ENCODE data around the gene PXMP4.

Gene PXMP4

GRCh38 chr20:33656010-33656782 lies 63.9 kb downstream of the PXMP4 start:
- no peak for TF ChIP-seq CTCF (IDR thresholded peaks at IDR 0.05; ENCODE audit: low read depth, low read length)
- H3K4me3 ChIP-seq (ENCODE audit: low read depth, low read length) = no peak overlapping the region

- no peak for TF ChIP-seq CTCF (IDR thresholded peaks at IDR 0.05; ENCODE audit: low read depth, low read length)
- H3K4me3 ChIP-seq (ENCODE audit: low read depth, low read length) = no peak overlapping the region
Measured at GRCh38 chr20:33655164-33655563, 64.9 kb downstream of the PXMP4 start.

GRCh38 chr20:33654680-33655161 lies 65.4 kb downstream of the PXMP4 start:
- no peak overlapping the region for H3K4me3 ChIP-seq (ENCODE audit: low read depth, low read length)
- no peak for TF ChIP-seq CTCF (IDR thresholded peaks at IDR 0.05; ENCODE audit: low read depth, low read length)

GRCh38 chr20:33653900-33654596 lies 66.1 kb downstream of the PXMP4 start:
- no peak overlapping the region for H3K4me3 ChIP-seq (ENCODE audit: low read depth, low read length)
- TF ChIP-seq CTCF (IDR thresholded peaks at IDR 0.05; ENCODE audit: low read depth, low read length) = no peak

GRCh38 chr20:33653218-33653899 lies 66.8 kb downstream of the PXMP4 start:
- peak; percentile 92 for TF ChIP-seq CTCF (IDR thresholded peaks at IDR 0.05; ENCODE audit: low read depth, low read length)
- H3K4me3 ChIP-seq (ENCODE audit: low read depth, low read length) = no peak overlapping the region
